Measurements from ENCODE around the gene TBCK. TPM values are rescaled to one million over a fixed set of nuclear protein-coding genes. Genes with fewer than 3 reads are reported as not detected.
A peak's percentile ranks its signal among the peaks of the same experiment; 100 is the strongest.

Gene TBCK
- total and polyA plus RNA-seq, 9 of the 15 experiments (the other 6 are each of a cell fraction or from before 2014, with no cell fraction given) = 5.3 to 26.6 (median 16.2) TPM

DNA sequence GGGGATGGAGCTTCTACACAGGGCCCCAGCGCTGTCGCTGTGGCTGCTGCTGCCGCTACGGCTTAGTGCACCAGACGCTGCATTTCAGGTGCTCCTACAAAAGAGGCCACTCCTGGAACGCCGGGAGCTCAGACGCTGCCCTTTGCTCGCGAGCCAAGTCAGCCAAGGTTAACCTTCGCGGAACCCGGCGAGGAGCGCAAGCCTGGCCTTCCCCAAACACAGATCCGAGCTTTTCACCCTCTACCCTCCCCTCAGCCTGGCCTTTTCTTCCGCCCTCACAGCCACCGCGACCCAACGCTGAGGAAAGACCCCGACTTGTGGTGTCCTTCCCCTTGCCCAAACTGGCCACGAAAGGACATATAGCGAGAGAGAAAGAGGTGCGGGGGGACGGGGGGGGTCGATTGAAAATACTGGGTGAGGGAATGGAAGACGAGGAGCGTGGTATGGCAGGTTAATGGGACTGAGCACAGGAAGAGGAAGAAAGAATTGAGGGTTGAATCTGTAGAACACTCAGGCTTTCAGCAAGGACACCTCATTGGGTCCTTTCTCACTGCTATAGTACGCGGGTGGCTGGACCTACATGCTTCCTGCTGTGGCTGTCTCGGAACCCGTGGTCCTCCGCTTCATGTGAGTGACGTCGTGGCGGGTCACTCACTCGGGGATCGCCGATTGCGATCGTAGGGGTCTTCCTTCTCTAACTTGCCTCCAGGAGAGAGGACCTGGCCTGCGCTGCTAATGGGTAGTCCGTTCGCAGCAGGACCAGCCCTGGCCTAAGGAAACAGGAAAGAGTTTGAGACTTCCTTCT, at the start of gene TBCK, which contains the start of gene AIMP1 (continued):
- TF ChIP-seq PRPF4 (IDR thresholded peaks at IDR 0.05; ENCODE audit: insufficient read depth, low read depth, low read length, poor library complexity, severe bottlenecking) (no peak), NCOR1 (IDR thresholded peaks at IDR 0.05) (no peak), CBX2 (IDR thresholded peaks at IDR 0.05; ENCODE audit: insufficient read depth, low read length, poor library complexity, severe bottlenecking) (no peak), FOXJ3 (CRISPR knock-in tag; IDR thresholded peaks at IDR 0.05) (no peak), RCOR1 (IDR thresholded peaks at IDR 0.05; ENCODE audit: borderline replicate concordance in 1 of 2, low read depth in 2 of 2, low read length in 2 of 2) (no peak; a peak in 1 of 4 replicates), PPARD (CRISPR knock-in tag; IDR thresholded peaks at IDR 0.05) (no peak), ZNF79 (CRISPR knock-in tag; IDR thresholded peaks at IDR 0.05; ENCODE audit: low read depth) (no peak), CAMTA2 (CRISPR knock-in tag; conservative IDR thresholded peaks at IDR 0.05) (no peak), NCOA4 (IDR thresholded peaks at IDR 0.05; ENCODE audit: partially characterized antibody) (no peak)
- TF ChIP-seq, protein P1, sequence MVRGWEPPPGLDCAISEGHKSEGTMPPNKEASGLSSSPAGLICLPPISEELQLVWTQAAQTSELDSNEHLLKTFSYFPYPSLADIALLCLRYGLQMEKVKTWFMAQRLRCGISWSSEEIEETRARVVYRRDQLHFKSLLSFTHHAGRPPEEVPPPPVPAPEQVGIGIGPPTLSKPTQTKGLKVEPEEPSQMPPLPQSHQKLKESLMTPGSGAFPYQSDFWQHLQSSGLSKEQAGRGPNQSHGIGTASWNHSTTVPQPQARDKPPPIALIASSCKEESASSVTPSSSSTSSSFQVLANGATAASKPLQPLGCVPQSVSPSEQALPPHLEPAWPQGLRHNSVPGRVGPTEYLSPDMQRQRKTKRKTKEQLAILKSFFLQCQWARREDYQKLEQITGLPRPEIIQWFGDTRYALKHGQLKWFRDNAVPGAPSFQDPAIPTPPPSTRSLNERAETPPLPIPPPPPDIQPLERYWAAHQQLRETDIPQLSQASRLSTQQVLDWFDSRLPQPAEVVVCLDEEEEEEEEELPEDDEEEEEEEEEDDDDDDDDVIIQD (CRISPR knock-in tag; IDR thresholded peaks at IDR 0.05) = no peak
- TF ChIP-seq, protein P2, sequence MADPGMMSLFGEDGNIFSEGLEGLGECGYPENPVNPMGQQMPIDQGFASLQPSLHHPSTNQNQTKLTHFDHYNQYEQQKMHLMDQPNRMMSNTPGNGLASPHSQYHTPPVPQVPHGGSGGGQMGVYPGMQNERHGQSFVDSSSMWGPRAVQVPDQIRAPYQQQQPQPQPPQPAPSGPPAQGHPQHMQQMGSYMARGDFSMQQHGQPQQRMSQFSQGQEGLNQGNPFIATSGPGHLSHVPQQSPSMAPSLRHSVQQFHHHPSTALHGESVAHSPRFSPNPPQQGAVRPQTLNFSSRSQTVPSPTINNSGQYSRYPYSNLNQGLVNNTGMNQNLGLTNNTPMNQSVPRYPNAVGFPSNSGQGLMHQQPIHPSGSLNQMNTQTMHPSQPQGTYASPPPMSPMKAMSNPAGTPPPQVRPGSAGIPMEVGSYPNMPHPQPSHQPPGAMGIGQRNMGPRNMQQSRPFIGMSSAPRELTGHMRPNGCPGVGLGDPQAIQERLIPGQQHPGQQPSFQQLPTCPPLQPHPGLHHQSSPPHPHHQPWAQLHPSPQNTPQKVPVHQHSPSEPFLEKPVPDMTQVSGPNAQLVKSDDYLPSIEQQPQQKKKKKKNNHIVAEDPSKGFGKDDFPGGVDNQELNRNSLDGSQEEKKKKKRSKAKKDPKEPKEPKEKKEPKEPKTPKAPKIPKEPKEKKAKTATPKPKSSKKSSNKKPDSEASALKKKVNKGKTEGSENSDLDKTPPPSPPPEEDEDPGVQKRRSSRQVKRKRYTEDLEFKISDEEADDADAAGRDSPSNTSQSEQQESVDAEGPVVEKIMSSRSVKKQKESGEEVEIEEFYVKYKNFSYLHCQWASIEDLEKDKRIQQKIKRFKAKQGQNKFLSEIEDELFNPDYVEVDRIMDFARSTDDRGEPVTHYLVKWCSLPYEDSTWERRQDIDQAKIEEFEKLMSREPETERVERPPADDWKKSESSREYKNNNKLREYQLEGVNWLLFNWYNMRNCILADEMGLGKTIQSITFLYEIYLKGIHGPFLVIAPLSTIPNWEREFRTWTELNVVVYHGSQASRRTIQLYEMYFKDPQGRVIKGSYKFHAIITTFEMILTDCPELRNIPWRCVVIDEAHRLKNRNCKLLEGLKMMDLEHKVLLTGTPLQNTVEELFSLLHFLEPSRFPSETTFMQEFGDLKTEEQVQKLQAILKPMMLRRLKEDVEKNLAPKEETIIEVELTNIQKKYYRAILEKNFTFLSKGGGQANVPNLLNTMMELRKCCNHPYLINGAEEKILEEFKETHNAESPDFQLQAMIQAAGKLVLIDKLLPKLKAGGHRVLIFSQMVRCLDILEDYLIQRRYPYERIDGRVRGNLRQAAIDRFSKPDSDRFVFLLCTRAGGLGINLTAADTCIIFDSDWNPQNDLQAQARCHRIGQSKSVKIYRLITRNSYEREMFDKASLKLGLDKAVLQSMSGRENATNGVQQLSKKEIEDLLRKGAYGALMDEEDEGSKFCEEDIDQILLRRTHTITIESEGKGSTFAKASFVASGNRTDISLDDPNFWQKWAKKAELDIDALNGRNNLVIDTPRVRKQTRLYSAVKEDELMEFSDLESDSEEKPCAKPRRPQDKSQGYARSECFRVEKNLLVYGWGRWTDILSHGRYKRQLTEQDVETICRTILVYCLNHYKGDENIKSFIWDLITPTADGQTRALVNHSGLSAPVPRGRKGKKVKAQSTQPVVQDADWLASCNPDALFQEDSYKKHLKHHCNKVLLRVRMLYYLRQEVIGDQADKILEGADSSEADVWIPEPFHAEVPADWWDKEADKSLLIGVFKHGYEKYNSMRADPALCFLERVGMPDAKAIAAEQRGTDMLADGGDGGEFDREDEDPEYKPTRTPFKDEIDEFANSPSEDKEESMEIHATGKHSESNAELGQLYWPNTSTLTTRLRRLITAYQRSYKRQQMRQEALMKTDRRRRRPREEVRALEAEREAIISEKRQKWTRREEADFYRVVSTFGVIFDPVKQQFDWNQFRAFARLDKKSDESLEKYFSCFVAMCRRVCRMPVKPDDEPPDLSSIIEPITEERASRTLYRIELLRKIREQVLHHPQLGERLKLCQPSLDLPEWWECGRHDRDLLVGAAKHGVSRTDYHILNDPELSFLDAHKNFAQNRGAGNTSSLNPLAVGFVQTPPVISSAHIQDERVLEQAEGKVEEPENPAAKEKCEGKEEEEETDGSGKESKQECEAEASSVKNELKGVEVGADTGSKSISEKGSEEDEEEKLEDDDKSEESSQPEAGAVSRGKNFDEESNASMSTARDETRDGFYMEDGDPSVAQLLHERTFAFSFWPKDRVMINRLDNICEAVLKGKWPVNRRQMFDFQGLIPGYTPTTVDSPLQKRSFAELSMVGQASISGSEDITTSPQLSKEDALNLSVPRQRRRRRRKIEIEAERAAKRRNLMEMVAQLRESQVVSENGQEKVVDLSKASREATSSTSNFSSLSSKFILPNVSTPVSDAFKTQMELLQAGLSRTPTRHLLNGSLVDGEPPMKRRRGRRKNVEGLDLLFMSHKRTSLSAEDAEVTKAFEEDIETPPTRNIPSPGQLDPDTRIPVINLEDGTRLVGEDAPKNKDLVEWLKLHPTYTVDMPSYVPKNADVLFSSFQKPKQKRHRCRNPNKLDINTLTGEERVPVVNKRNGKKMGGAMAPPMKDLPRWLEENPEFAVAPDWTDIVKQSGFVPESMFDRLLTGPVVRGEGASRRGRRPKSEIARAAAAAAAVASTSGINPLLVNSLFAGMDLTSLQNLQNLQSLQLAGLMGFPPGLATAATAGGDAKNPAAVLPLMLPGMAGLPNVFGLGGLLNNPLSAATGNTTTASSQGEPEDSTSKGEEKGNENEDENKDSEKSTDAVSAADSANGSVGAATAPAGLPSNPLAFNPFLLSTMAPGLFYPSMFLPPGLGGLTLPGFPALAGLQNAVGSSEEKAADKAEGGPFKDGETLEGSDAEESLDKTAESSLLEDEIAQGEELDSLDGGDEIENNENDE (IDR thresholded peaks at IDR 0.05; ENCODE audit: low read depth, low read length) = no peak
- TF ChIP-seq, protein P3, sequence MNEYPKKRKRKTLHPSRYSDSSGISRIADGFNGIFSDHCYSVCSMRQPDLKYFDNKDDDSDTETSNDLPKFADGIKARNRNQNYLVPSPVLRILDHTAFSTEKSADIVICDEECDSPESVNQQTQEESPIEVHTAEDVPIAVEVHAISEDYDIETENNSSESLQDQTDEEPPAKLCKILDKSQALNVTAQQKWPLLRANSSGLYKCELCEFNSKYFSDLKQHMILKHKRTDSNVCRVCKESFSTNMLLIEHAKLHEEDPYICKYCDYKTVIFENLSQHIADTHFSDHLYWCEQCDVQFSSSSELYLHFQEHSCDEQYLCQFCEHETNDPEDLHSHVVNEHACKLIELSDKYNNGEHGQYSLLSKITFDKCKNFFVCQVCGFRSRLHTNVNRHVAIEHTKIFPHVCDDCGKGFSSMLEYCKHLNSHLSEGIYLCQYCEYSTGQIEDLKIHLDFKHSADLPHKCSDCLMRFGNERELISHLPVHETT (CRISPR knock-in tag; conservative IDR thresholded peaks at IDR 0.05 in 1 of 2, IDR thresholded peaks at IDR 0.05 in 1 of 2) = peak in 1 of 2 experiments; percentile 71; a peak in 1 of 4 replicates

Data from K562 (cell line).